Lower leg skin (tissue), 4 donors: ENCODE data around the gene MKLN1. TPM values are rescaled to one million over a fixed set of nuclear protein-coding genes. Genes with fewer than 3 reads are reported as not detected.
"Not testable (repeated sequence)": the region's sequence is repeated elsewhere in the genome, so short reads cannot be mapped to it uniquely, and the experiment has no call there.

Experiments used
- DNase-seq, 2 donors: peaks; one replicate each; pipeline ENCODE4 v3.0.0-alpha.2; 2019; ENCODE audit warnings: low spot score in 2 of 2
- H3K4me3 ChIP-seq: fragments of 200-600 bp; sonication (generic); 2 replicates; pipeline ENCODE4 v1.5.1; 2017; ENCODE audit warnings: mild to moderate bottlenecking, low read depth; ENCODE audit not compliant: poor library complexity, severe bottlenecking
- POLR2A ChIP-seq, 2 donors: fragments of 450-650 bp; IDR thresholded peaks; one replicate each; pipeline ENCODE4 v1.6.1; 2016 to 2017; ENCODE audit warnings: antibody characterized with exemption in 2 of 2, mild to moderate bottlenecking in 1 of 2, moderate library complexity in 1 of 2
- WGBS, 2 donors: methylation state at CpG; one replicate each; pipeline ENCODE4 v1.1.5; 2018; 5-methylcytosine and 5-hydroxymethylcytosine counted together
- intact Hi-C: fragments of 100-400 bp; cut with DNase I; formaldehyde crosslinking; loops from one replicate; pipeline ENCODE4 v1.15.0; 2023; ENCODE audit warnings: low total_unique reads
- total RNA-seq, 4 donors: library from RNA; depleted of rRNA; stranded (reverse); fragments of >200 nt; gene quantifications; one replicate each; pipeline ENCODE4 v1.1.0, GENCODE V29; 2016
- TF ChIP-seq, protein P1 (sequence below), 3 donors: fragments of 450-650 bp; IDR thresholded peaks; one replicate each; pipeline ENCODE4 v1.5.1; 2016; ENCODE audit warnings: antibody characterized with exemption in 3 of 3, mild to moderate bottlenecking in 3 of 3, moderate library complexity in 2 of 3

MKLN1 gene
- total RNA-seq, 4 donors from 2014 or later = 25.7 to 37.8 (median 31.3) TPM

DNA sequence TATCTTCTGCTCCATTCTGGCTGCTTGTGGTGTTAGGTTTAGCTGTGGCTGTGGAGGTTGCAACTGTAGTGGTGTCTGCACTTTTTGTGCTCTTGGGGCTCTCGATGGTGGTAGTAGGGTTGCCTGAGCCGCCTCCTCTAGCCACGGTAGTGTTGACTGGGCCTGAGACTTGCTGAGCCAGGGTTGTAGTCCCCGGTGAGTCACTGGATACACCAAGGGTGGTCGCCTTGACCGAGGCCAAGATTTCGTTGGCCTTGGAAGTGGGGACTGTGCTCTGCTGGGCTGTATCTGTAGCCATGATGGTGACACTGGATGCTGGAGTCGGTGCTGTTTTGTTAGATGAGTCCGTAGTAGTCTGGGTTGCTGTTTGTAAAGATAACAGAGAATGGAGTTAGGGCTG is 183.4 kb downstream of the MKLN1 start:
- intact Hi-C loops = no loop called here
- 81 to 87% methylated on average over 9 of the region's 9 CpGs for WGBS, 2 donors
- peak in 1 of 2 donors; percentile 75 for DNase-seq
- H3K4me3 ChIP-seq = no peak overlapping the region
- TF ChIP-seq POLR2A (IDR thresholded peaks at IDR 0.05) = no peak
- TF ChIP-seq, protein P1, sequence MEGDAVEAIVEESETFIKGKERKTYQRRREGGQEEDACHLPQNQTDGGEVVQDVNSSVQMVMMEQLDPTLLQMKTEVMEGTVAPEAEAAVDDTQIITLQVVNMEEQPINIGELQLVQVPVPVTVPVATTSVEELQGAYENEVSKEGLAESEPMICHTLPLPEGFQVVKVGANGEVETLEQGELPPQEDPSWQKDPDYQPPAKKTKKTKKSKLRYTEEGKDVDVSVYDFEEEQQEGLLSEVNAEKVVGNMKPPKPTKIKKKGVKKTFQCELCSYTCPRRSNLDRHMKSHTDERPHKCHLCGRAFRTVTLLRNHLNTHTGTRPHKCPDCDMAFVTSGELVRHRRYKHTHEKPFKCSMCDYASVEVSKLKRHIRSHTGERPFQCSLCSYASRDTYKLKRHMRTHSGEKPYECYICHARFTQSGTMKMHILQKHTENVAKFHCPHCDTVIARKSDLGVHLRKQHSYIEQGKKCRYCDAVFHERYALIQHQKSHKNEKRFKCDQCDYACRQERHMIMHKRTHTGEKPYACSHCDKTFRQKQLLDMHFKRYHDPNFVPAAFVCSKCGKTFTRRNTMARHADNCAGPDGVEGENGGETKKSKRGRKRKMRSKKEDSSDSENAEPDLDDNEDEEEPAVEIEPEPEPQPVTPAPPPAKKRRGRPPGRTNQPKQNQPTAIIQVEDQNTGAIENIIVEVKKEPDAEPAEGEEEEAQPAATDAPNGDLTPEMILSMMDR (IDR thresholded peaks at IDR 0.05) = no peak

DNA sequence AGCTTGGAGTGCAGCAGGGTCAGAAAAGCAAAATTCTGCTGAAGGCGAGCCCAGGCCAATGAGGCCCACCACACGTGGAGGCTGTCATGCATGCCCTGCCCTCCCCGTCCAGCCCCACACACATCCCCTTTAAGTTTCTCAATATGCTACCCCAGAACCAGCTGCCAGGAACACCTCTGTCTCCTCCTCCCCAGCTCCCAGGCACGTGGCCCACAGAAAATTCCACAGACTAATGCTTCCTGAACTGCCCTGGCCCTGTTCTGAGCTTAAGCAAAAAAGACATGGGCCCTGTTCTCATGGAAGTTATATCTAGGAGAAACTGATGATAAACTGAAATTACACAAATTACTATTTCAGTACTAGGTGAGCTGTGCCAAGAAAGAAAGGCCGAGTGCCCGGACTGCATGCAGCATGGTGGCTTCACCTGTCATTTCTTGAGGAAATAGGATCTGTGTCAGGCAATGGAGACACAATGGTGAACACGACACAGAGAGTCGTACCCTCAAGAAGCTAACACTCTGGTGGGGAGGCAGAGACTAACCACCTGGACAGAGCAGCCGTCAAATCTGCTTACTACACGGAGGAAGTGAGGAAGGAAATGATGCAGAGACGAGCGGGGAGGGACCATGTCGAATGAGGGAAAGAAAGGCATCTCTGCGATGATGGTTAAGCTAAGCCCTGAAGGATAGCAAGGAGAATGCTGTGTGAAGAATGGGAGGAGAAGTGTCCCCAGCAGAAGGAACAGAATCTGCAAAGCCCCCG is 184.3 kb downstream of the MKLN1 start:
- WGBS, 2 donors = 76 to 82% methylated on average over 15 of the region's 15 CpGs
- TF ChIP-seq, protein P1 (IDR thresholded peaks at IDR 0.05) = no peak
- no peak for TF ChIP-seq POLR2A (IDR thresholded peaks at IDR 0.05)

DNA sequence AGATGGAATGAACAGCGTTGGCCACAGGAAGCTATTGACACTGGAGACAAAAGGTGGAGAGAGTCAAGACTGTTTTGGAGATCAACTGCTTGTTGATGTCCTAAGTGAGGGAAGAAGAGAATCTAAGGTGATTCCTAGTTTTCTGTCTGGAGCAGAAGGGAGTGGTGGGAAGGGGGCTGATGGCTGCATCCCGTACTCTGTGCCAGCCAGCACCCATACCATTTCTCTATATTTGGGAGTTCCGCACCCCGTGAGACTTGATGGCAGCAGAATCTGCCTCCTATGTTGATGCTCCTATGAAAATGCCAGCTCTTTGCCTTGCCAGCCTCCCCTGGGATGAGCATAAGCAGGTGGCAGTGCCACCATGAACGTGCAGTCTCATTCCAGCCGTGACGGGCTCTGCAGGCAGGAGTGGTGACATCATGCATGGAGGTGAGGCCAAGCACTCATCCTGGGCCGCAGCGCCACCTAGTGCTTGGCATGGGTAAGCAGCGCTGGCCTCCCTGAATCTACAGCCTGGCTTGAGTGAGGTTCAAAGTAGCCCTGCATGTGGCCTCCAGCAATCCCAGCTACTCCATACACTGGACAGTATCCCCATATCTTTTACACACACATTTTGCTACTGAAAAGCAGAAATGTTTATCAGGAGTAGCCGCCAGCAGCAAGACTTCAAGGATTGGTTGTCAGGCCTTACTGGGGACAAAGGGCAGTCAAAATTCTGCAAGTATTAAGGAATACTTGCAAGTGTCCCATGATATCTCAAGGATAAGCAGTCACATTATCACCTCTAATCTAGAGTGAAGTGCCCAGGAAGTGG is 185.8 kb downstream of the MKLN1 start:
- peak; percentile 66 to 96 for DNase-seq
- intact Hi-C loops = no loop called here
- TF ChIP-seq, protein P1 (IDR thresholded peaks at IDR 0.05) = peak in 1 of 3 donors; percentile 77
- no peak for TF ChIP-seq POLR2A (IDR thresholded peaks at IDR 0.05)
- WGBS, 2 donors = 36 to 39% methylated on average over 11 of the region's 11 CpGs
- H3K4me3 ChIP-seq = no peak overlapping the region

More for the DNA sequence above, 184.3 kb downstream of the MKLN1 start:
- intact Hi-C loops = no loop called here
- no peak overlapping the region for H3K4me3 ChIP-seq
- peak in 1 of 2 donors; percentile 80 for DNase-seq

DNA sequence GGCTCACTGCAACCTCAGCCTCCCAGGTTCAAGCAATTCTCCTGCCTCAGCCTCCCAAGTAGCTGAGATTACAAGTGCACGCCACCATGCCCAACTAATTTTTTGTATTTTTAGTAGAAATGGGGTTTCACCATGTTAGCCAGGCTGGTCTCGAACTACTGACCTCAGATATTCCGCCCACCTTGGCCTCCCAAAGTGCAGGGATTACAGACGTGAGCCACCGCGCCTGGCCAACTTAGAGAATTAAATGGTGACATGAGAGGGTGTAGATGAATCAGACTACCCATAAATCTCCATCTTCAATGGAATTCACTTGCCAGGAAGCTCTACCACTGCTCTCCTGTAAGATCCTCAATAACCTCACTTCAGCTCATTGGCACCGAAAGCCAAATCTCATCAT is 187.8 kb downstream of the MKLN1 start:
- H3K4me3 ChIP-seq, intact Hi-C loops: not testable (repeated sequence)
- peak in 1 of 2 donors; percentile 72 for DNase-seq
- 86 to 94% methylated on average over 7 of the region's 7 CpGs for WGBS, 2 donors

DNA sequence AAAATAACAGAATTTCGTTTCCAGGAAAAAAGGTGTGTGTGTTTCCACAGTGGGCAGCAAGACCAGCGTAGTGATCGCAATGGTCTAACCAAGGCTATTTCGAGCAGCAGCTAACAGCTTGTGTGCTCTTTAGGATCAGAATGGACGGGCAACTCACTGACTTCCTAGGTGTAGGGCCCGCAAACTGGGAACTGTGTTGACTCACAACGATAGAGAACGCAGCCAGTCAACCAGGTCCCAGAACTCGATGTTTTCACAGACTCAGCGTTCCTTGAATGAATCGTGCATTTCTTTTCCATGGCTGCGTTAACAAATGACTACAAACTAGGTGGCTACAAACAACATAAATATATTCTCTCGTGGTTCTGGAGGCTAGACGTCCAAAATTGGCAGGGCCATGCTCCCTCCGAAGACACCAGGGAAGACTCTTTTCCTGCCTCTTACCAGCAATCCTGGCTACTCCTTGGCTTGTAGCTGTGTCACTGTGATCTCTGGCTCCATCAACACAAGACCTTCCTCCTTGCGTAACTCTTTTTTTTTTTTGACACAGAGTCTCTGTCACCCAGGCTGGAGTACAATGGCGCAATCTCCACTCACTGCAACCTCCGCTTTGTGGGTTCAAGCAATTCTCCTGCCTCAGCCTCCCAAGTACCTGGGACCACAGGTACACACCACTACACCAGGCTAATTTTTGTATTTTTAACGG is 189.7 kb downstream of the MKLN1 start:
- H3K4me3 ChIP-seq = no peak overlapping the region
- peak in 1 of 2 donors; percentile 52 for DNase-seq
- 93 to 95% methylated on average over 19 of the region's 19 CpGs for WGBS, 2 donors
- no peak for TF ChIP-seq POLR2A (IDR thresholded peaks at IDR 0.05)
- TF ChIP-seq, protein P1 (IDR thresholded peaks at IDR 0.05) = no peak
- intact Hi-C loops = no loop called here

DNA sequence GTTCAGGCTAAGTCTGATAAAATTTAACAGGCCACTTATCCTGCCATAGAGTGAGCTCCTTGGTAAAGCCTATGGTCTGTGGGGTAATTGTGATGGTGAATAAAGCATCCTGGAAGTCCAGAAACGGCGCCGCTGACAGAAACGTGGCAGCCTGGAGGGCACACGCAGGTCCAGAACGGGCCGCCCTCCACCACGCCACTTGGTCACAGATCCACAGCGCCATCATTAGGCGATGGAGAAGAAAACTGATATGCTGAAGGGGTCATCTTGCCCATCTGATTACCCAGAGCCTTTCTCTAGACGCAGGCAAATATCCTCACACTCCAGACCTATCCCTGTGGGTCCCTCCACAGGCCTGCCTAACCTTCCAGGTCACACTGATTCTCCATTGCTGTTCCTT is 190.9 kb downstream of the MKLN1 start:
- no peak for TF ChIP-seq POLR2A (IDR thresholded peaks at IDR 0.05)
- TF ChIP-seq, protein P1 (IDR thresholded peaks at IDR 0.05) = no peak
- H3K4me3 ChIP-seq = no peak overlapping the region
- DNase-seq = peak in 1 of 2 donors; percentile 60
- 89 to 98% methylated on average over 11 of the region's 11 CpGs for WGBS, 2 donors
- intact Hi-C loops = no loop called here
